ENCODE measurements around the gene SBK1.

DNA sequence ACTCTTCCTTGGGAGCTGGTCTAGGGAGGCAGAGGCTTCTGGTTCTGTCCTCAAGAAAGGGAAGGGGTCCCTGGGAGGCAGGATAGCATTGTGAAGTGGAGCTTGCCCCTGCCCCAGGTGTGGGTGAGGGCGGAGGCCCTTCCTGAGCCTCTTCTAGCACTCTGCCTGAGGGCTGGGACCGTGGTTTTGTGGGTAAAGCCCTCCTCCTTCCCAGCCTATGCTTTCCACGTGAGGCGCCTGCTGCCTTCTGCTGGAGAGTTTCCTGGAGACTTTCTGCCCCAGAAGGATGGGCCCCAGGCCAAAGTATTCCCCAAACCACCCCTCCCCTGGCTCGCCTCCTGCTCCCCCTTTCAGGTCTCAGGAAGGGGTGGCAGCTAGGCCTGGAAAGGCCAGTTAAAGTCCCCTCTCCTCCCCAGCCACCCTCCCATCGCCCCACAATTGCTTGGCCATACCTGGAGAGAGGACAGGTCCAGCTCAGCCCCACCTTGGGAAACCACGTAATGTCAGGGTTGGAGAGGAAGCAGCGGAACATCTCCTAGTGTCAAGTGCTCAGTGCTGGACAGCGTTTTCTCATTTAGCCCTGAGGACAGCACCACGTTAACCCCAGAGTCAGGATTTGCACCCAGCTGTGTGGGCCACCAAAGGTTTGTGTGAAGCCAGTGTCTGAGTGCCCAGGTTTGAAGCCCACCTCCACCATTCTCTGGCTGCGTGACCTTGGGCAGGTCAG is 5.6 kb downstream of the SBK1 start:
- TF ChIP-seq EZH2 (IDR thresholded peaks at IDR 0.05; ENCODE audit: borderline replicate concordance, low read depth, low read length, severe bottlenecking), result no peak
- TF ChIP-seq, protein P1, sequence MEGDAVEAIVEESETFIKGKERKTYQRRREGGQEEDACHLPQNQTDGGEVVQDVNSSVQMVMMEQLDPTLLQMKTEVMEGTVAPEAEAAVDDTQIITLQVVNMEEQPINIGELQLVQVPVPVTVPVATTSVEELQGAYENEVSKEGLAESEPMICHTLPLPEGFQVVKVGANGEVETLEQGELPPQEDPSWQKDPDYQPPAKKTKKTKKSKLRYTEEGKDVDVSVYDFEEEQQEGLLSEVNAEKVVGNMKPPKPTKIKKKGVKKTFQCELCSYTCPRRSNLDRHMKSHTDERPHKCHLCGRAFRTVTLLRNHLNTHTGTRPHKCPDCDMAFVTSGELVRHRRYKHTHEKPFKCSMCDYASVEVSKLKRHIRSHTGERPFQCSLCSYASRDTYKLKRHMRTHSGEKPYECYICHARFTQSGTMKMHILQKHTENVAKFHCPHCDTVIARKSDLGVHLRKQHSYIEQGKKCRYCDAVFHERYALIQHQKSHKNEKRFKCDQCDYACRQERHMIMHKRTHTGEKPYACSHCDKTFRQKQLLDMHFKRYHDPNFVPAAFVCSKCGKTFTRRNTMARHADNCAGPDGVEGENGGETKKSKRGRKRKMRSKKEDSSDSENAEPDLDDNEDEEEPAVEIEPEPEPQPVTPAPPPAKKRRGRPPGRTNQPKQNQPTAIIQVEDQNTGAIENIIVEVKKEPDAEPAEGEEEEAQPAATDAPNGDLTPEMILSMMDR (IDR thresholded peaks at IDR 0.05; ENCODE audit: borderline replicate concordance, extremely low read depth, low read length, poor library complexity, severe bottlenecking), result no peak

Measured in DND-41 (cell line).